NCI-H2227 (cell line): Measurements from ENCODE around the gene DNAH2.

ENCODE experiments used
- DNase-seq: peaks from one replicate; lab custom pipeline; 2025; ENCODE audit not compliant: unreplicated experiment; lab: John Stamatoyannopoulos, UW

The DNAH2 gene

GRCh38 chr17:7849130-7849750, 131.7 kb downstream of the DNAH2 start:
- DNase-seq, result no peak

- DNase-seq, result no peak
Measured at GRCh38 chr17:7849751-7850504, 132.4 kb downstream of the DNAH2 start.

DNA sequence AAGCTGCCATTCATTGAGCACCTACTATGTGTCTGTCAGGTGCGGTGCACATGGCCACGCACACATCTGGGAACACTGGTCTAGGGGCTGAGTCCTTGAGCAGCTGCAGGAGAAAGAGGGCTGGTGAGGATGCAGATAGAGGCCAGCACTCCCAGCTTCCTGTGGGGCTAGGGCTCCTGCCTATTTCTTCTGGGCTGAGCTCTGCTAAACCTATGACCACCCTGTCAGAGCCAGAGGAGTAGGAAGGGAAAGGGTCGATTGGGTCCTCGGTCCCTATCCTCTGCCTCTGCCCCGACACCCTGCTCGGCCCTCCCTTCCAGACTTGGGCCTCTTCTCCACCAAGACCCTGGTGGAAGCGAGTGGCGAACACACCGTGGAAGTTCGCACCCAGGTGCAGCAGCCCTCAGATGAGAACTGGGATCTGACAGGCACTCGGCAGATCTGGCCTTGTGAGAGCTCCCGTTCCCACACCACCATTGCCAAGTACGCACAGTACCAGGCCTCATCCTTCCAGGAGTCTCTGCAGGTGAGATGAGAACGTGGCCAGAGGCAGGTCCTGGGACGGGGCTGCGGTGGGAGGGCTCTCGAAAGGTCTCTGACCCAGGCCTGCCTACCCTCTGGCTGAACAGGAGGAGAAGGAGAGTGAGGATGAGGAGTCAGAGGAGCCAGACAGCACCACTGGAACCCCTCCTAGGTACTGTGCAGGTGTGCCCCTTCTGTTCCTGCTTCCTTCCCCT, 133.3 kb downstream of the DNAH2 start:
- DNase-seq, result no peak

DNA sequence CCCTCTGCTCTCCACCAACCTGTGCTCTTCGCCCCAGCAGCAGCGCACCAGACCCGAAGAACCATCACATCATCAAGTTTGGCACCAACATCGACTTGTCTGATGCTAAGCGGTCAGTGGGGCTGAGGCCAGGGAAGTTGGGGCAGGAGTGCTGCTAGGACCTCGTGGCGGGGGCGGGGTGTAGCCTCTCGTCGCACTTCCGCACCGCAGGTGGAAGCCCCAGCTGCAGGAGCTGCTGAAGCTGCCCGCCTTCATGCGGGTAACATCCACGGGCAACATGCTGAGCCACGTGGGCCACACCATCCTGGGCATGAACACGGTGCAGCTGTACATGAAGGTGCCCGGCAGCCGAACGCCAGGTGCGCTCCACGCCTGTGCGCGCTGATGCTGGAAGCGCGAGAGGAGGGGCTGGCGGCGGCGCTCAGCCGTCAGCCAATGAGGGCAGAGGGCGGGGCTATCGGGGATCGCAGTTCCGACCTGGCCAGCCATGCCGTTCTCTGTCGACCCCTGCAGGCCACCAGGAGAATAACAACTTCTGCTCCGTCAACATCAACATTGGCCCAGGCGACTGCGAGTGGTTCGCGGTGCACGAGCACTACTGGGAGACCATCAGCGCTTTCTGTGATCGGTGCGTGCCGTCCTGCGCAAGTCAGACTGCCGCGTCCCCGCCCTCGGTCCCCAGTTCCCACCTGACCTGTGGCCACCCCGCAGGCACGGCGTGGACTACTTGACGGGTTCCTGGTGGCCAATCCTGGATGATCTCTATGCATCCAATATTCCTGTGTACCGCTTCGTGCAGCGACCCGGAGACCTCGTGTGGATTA, 134.1 kb downstream of the DNAH2 start:
- peak; percentile 85 for DNase-seq

DNA sequence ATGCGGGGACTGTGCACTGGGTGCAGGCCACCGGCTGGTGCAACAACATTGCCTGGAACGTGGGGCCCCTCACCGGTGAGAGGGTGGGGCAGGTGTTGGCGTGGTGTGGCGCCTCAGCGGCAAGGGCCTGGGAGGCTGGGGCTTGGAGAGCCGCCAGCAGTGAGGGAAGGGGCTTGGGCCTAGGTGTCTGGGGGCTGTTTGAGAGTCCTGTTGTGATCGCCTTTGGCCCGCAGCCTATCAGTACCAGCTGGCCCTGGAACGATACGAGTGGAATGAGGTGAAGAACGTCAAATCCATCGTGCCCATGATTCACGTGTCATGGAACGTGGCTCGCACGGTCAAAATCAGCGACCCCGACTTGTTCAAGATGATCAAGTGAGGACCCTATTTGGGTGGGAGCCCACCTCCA, 134.7 kb downstream of the DNAH2 start:
- no peak for DNase-seq

DNA sequence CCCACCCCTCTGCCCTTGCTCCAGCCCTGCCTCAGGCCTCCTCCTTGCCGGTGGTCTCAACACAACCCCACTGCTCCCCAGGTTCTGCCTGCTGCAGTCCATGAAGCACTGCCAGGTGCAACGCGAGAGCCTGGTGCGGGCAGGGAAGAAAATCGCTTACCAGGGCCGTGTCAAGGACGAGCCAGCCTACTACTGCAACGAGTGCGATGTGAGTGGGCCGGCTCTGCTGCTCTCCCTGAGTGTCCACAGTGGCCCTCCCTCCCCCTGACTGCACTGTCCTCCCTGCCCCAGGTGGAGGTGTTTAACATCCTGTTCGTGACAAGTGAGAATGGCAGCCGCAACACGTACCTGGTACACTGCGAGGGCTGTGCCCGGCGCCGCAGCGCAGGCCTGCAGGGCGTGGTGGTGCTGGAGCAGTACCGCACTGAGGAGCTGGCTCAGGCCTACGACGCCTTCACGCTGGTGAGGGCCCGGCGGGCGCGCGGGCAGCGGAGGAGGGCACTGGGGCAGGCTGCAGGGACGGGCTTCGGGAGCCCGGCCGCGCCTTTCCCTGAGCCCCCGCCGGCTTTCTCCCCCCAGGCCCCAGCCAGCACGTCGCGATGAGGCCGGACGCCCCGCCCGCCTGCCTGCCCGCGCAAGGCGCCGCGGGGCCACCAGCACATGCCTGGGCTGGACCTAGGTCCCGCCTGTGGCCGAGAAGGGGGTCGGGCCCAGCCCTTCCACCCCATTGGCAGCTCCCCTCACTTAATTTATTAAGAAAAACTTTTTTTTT, 135.6 kb downstream of the DNAH2 start:
- no peak for DNase-seq

- DNase-seq, result no peak
Measured at GRCh38 chr17:7853691-7854038, 136.1 kb downstream of the DNAH2 start.

DNA sequence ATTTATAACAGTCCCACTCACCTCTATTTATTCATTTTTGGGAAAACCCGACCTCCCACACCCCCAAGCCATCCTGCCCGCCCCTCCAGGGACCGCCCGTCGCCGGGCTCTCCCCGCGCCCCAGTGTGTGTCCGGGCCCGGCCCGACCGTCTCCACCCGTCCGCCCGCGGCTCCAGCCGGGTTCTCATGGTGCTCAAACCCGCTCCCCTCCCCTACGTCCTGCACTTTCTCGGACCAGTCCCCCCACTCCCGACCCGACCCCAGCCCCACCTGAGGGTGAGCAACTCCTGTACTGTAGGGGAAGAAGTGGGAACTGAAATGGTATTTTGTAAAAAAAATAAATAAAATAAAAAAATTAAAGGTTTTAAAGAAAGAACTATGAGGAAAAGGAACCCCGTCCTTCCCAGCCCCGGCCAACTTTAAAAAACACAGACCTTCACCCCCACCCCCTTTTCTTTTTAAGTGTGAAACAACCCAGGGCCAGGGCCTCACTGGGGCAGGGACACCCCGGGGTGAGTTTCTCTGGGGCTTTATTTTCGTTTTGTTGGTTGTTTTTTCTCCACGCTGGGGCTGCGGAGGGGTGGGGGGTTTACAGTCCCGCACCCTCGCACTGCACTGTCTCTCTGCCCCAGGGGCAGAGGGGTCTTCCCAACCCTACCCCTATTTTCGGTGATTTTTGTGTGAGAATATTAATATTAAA, 136.7 kb downstream of the DNAH2 start:
- no peak for DNase-seq

DNA sequence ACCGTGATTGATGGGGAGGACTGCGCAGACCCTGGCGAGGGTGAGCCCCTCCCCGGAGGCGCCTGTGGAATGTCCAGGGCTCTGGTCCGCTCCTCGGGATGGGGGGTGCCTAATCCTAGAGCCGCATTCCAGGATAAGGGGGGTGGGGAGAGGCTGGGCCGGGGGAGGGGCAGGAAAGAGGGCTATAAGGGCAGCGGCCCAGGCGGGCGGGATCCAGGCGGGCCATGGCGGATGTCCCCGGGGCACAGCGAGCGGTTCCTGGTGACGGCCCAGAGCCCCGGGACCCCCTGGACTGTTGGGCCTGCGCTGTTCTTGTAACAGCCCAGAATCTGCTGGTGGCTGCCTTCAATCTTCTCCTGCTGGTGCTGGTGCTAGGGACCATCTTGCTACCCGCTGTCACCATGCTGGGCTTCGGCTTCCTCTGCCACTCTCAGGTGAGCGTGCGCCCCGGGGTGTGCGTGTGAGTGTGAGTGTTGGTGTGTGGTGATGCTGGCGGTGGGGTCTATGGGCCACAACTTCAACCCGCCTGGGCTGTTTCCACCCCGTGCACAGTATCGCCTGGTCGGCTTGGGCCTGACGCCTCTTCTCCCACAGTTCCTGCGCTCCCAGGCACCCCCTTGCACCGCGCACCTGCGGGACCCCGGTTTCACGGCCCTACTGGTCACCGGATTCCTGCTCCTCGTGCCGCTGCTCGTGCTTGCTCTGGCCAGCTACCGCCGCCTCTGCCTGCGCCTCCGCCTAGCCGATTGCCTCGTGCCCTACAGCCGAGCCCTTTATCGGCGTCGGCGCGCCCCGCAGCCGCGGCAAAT, 137.5 kb downstream of the DNAH2 start, which contains the start of gene TMEM88:
TSS of gene TMEM88 (plus strand) at position 216 of the 809 bp plus-strand sequence. CDS start at position 225, 9 bp downstream.
- DNase-seq, result no peak

GRCh38 chr17:7855660-7856010, 138.1 kb downstream of the DNAH2 start:
- DNase-seq, result no peak

GRCh38 chr17:7856011-7856810, 138.7 kb downstream of the DNAH2 start:
- peak; percentile 50 for DNase-seq

DNA sequence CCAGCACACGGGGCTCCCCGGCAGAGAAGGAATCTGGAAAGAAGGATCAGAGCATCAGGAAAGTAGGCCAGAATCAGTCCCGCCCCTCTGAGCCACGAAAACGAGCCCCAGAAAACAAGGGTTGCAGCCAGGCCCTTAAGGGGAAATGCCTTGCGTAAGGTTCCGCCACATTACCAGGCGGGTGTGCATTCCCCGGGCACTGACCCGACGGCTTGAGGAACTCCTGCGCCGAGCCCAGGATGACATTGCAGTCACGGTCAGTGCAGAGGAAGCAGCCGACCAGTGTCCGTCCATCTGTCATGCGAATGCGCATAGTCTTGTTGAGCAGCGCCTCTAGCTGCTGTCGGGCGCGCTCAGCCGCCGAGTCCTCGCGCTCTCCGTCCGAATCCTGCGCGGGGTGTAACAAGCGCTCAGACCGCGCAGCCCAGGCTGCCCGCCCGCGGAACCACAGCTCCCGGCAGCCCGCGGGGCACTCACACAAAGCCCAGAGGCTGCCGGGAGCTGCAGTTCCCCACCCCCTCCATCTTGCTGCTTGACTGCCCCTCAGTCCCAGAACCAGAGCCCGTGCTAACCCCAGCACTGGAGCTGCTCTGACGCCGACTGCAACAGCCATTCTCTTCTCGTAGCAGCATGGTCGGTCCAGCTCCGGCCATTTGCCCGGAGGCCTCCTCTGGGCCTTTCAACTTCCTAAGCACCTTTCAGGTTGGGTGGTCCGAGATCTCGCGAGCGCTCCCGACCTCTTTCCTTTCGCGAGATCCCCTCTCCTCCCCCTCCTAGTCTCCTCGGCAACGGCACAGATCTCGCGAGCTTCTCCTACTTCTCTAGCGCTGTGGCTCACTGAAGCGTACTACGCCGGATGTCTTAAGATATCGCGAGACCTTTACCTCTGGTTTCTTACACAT, 139.5 kb downstream of the DNAH2 start, which contains the start of gene NAA38:
TSS of gene NAA38 (minus strand) at position 749 of the 902 bp plus-strand sequence. CDS start at position 653, 96 bp downstream.
- DNase-seq, result peak; percentile 97

- peak; percentile 93 for DNase-seq
Measured at GRCh38 chr17:7857713-7858521, 140.4 kb downstream of the DNAH2 start, which contains the start of gene CYB5D1. Gene CYB5D1, plus strand, starts transcription at chr17:7858003. Its CDS starts 132 bp downstream, at chr17:7858135.

- DNase-seq, result peak; percentile 51
Measured at GRCh38 chr17:7858522-7858810, 140.9 kb downstream of the DNAH2 start.

DNA sequence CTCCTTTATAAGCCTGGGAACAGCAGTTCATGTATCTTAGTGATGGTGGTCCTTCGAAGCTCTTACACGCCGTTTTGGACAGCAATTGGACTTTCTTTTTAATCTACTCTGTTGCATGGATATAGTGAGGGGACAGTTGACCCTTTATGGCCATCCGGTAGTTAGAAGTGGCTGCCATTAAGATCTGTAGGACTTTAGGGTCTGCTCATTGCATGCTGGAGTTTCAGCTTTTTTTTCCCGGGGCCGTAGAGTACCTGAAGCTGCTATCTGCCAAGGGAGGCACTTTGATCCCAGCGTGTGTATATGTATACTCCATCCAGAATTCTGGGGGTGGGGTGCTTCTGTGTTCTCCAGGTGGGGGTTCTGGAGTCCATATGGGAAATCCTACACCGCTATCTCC, 141.5 kb downstream of the DNAH2 start:
- DNase-seq, result no peak

GRCh38 chr17:7862692-7863437, 145.3 kb downstream of the DNAH2 start:
- peak; percentile 72 for DNase-seq
